Hepatocyte (in vitro differentiated cells): ENCODE data around the gene COQ8B. TPM values are rescaled to one million over a fixed set of nuclear protein-coding genes. Genes with fewer than 3 reads are reported as not detected.

Source experiments
- DNase-seq: peaks from one replicate; pipeline ENCODE4 v3.0.0-alpha.2; 2016; ENCODE audit warnings: low spot score
- H2AFZ ChIP-seq: fragments of 200-600 bp; sonication (generic); 2 replicates; pipeline ENCODE4 v1.6.0; 2016; ENCODE audit warnings: antibody characterized with exemption, mild to moderate bottlenecking
- H3K27ac ChIP-seq: fragments of 200-600 bp; sonication (generic); 2 replicates; pipeline ENCODE4 v1.5.1; 2016; ENCODE audit warnings: mild to moderate bottlenecking
- H3K27me3 ChIP-seq: fragments of 200-600 bp; sonication (generic); 2 replicates; pipeline ENCODE4 v1.6.1; 2016
- H3K36me3 ChIP-seq: fragments of 200-600 bp; sonication (generic); replicated peaks from 2 replicates; pipeline ENCODE4 v1.5.1; 2016; ENCODE audit warnings: low read depth; ENCODE audit not compliant: insufficient read depth
- H3K4me1 ChIP-seq: fragments of 200-600 bp; sonication (generic); 2 replicates; pipeline ENCODE4 v1.5.1; 2016; ENCODE audit warnings: mild to moderate bottlenecking, moderate library complexity; ENCODE audit not compliant: insufficient read depth
- H3K4me2 ChIP-seq: fragments of 200-600 bp; sonication (generic); 2 replicates; pipeline ENCODE4 v1.6.0; 2016
- H3K4me3 ChIP-seq: fragments of 200-600 bp; sonication (generic); 2 replicates; pipeline ENCODE4 v1.5.1; 2016; ENCODE audit warnings: mild to moderate bottlenecking
- H3K79me2 ChIP-seq: fragments of 200-600 bp; sonication (generic); 2 replicates; pipeline ENCODE4 v1.6.0; 2017; ENCODE audit warnings: mild to moderate bottlenecking
- H3K9me2 ChIP-seq: fragments of 200-600 bp; sonication (generic); replicated peaks from 2 replicates; pipeline ENCODE4 v1.6.0; 2017; ENCODE audit warnings: mild to moderate bottlenecking; ENCODE audit not compliant: insufficient read depth
- H3K9me3 ChIP-seq: fragments of 200-600 bp; sonication (generic); 2 replicates; pipeline ENCODE4 v1.5.1; 2016; ENCODE audit warnings: low read depth, mild to moderate bottlenecking
- H4K20me1 ChIP-seq: fragments of 200-600 bp; sonication (generic); 2 replicates; pipeline ENCODE4 v1.6.0; 2016; ENCODE audit warnings: mild to moderate bottlenecking; ENCODE audit not compliant: insufficient read depth, poor library complexity, severe bottlenecking
- EZH2 ChIP-seq: fragments of 200-600 bp; sonication (generic); IDR thresholded peaks from 2 replicates; pipeline ENCODE4 v1.6.1; 2016; ENCODE audit warnings: antibody characterized with exemption, mild to moderate bottlenecking, borderline replicate concordance
- EZH2phosphoT487 ChIP-seq: fragments of 200-600 bp; sonication (generic); IDR thresholded peaks from one replicate; pipeline ENCODE4 v1.6.1; 2018; ENCODE audit warnings: antibody characterized with exemption, mild to moderate bottlenecking, low read depth, moderate library complexity; ENCODE audit not compliant: unreplicated experiment, severe bottlenecking
- WGBS: methylation state at CpG from one replicate; pipeline ENCODE4 v1.1.6; 2016; ENCODE audit warnings: low lambda C conversion rate; ENCODE audit errors: missing lambda C conversion rate; 5-methylcytosine and 5-hydroxymethylcytosine counted together
- polyA plus RNA-seq: library from polyadenylated mRNA; unstranded; fragments of >200 nt; fragmentation: Nextera tagmentation; extraction: Ambion mirVana; gene quantifications from 2 replicates; pipeline ENCODE4 v1.2.1, GENCODE V29; 2016
- total RNA-seq: library from RNA; depleted of rRNA; stranded (reverse); fragments of >200 nt; gene quantifications from 2 replicates; pipeline ENCODE4 v1.2.3, GENCODE V29; 2014
- TF ChIP-seq, protein P1 (sequence below): fragments of 200-600 bp; sonication (generic); IDR thresholded peaks from 2 replicates; pipeline ENCODE4 v1.5.1; 2016; ENCODE audit warnings: antibody characterized with exemption, mild to moderate bottlenecking; ENCODE audit not compliant: poor library complexity

COQ8B gene
- total and polyA plus RNA-seq, 2 experiments from 2014 or later = 40.2 to 49.2 TPM

DNA sequence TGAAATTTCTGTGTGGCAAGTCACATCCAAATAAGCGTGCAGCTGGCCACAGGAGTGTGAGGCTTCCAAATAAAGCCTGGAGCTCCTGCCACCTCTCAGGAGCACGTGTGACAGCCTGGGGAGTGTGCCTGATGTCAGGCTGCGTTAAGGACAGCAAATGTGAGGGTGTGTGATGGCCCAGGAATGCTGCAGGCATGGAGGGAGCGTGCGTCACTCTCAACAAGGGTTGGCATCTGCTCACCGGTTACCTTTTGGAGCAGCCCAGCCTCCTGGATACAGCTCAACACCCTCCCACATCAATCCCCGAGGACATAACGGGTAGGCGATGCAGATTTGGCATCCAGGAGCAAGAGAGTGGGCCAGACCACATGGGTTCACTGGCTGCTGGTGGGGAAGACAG lies 45.3 kb downstream of the COQ8B start:
- WGBS = 96% methylated on average over 9 of the region's 9 CpGs
- no peak overlapping the region for H3K4me2 ChIP-seq
- H3K4me3 ChIP-seq = no peak overlapping the region
- no peaks in the 10 kb centered on the region for H3K9me3 ChIP-seq
- no peak overlapping the region for H2AFZ ChIP-seq
- no peaks in the 10 kb centered on the region for H3K36me3 ChIP-seq
- no peaks in the 10 kb centered on the region for H3K79me2 ChIP-seq
- no peak for DNase-seq
- H3K27ac ChIP-seq = no peak overlapping the region
- H3K4me1 ChIP-seq = no peaks in the 10 kb centered on the region
- no peaks in the 10 kb centered on the region for H4K20me1 ChIP-seq
- no peaks in the 10 kb centered on the region for H3K9me2 ChIP-seq
- TF ChIP-seq EZH2phosphoT487 (no peak), EZH2 (no peak)
- TF ChIP-seq, protein P1, sequence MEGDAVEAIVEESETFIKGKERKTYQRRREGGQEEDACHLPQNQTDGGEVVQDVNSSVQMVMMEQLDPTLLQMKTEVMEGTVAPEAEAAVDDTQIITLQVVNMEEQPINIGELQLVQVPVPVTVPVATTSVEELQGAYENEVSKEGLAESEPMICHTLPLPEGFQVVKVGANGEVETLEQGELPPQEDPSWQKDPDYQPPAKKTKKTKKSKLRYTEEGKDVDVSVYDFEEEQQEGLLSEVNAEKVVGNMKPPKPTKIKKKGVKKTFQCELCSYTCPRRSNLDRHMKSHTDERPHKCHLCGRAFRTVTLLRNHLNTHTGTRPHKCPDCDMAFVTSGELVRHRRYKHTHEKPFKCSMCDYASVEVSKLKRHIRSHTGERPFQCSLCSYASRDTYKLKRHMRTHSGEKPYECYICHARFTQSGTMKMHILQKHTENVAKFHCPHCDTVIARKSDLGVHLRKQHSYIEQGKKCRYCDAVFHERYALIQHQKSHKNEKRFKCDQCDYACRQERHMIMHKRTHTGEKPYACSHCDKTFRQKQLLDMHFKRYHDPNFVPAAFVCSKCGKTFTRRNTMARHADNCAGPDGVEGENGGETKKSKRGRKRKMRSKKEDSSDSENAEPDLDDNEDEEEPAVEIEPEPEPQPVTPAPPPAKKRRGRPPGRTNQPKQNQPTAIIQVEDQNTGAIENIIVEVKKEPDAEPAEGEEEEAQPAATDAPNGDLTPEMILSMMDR = no peak
- no peaks in the 10 kb centered on the region for H3K27me3 ChIP-seq

GRCh38 chr19:40668991-40669614 lies 47.6 kb downstream of the COQ8B start:
- WGBS = 96% methylated on average over 7 of the region's 7 CpGs
- Histone ChIP-seq H3K4me3 (no peak overlapping the region), H3K9me2 (no peaks in the 10 kb centered on the region), H3K36me3 (no peaks in the 10 kb centered on the region), H3K27me3 (no peaks in the 10 kb centered on the region), H3K27ac (no peak overlapping the region), H3K79me2 (no peaks in the 10 kb centered on the region), H3K4me2 (no peak overlapping the region), H2AFZ (no peak overlapping the region), H3K9me3 (no peaks in the 10 kb centered on the region), H3K4me1 (no peaks in the 10 kb centered on the region), H4K20me1 (no peaks in the 10 kb centered on the region)
- TF ChIP-seq, protein P1 = no peak
- TF ChIP-seq EZH2phosphoT487 = no peak
- TF ChIP-seq EZH2 = no peak
- DNase-seq = no peak

GRCh38 chr19:40667602-40668001 lies 49.1 kb downstream of the COQ8B start:
- H3K36me3 ChIP-seq = no peaks in the 10 kb centered on the region

More at GRCh38 chr19:40667602-40668001, 49.1 kb downstream of the COQ8B start:
- no peaks in the 10 kb centered on the region for H3K79me2 ChIP-seq
- H3K9me3 ChIP-seq = no peaks in the 10 kb centered on the region
- peaks cover 3% of the 10 kb centered on the region for H3K4me1 ChIP-seq
- 97% methylated on average over 12 of the region's 14 CpGs for WGBS
- H3K9me2 ChIP-seq = no peaks in the 10 kb centered on the region
- no peak overlapping the region for H3K4me2 ChIP-seq
- no peak overlapping the region for H2AFZ ChIP-seq
- DNase-seq = no peak
- TF ChIP-seq, protein P1 = no peak
- TF ChIP-seq EZH2 (no peak), EZH2phosphoT487 (no peak)
- H3K4me3 ChIP-seq = no peak overlapping the region
- no peaks in the 10 kb centered on the region for H3K27me3 ChIP-seq
- H3K27ac ChIP-seq = no peak overlapping the region
- H4K20me1 ChIP-seq = no peaks in the 10 kb centered on the region
